Left forelimb (tissue), 1 donor: Measurements from ENCODE around the gene DGUOK.

ENCODE experiments used
- DNase-seq: peaks from one replicate; pipeline ENCODE4 v3.0.0-alpha.2; 2018; ENCODE audit warnings: low spot score

Gene DGUOK

DNA sequence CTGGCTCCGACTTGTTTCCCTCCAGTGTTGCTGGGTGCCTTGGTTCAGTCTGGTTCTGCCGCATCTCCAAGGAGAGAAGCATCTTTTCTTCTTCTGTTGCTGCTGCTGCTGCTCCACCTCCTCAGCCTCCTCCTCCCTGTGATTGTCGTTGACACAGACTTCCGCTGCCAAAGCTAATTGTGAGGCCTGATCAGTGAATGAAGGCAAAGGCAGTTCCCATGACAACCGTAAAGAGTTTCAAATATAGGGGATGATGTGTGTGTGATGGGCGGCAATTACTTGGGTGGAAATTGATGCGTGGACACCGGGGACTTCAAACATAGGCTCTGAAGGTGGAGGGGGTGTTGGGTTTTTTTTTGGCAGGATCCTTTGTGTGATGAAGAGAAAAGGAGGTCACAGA, 71.8 kb downstream of the DGUOK start:
- DNase-seq, result no peak

- DNase-seq, result no peak
These were observed 72.3 kb downstream of the DGUOK start for GRCh38 chr2:73998933-73999332.

DNA sequence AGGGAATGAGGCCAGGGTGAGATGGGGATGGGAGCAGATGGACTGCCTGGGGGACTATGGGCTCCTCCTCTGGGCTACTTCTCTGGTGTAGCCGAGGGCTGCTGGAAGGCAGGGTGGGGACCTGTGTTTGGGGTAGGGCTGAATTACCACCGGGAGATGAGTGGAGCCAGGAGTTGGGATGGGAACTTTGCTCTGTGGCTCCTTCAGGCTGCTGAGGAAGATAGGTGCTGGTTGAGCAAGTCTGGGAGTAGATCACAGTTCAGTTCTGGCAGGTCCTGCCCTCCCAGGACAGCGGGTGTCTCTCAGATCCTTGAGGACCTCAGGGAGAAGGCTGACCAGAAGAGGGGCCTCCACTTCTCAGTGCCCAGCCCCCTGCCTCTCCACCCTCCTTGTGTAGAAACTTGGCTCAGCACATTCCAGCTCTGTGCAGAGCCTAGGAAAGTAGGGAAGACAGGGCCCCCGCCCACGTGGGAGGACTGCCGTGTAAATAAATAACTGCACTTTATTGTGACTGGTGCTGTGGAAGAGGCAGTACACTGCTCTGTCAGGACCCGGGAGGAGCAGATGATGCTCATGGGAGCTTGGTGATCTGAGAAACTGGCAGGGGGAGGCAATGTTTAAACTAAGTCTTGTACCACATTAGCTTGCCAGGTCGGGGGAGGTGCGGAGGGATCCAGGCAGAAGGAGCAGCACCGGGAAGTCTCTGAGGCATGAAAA, 73.4 kb downstream of the DGUOK start:
- no peak for DNase-seq

- DNase-seq, result no peak
These were observed 74.0 kb downstream of the DGUOK start for GRCh38 chr2:74000666-74001065.

- DNase-seq, result no peak
These were observed 74.4 kb downstream of the DGUOK start for GRCh38 chr2:74001121-74001520.

DNA sequence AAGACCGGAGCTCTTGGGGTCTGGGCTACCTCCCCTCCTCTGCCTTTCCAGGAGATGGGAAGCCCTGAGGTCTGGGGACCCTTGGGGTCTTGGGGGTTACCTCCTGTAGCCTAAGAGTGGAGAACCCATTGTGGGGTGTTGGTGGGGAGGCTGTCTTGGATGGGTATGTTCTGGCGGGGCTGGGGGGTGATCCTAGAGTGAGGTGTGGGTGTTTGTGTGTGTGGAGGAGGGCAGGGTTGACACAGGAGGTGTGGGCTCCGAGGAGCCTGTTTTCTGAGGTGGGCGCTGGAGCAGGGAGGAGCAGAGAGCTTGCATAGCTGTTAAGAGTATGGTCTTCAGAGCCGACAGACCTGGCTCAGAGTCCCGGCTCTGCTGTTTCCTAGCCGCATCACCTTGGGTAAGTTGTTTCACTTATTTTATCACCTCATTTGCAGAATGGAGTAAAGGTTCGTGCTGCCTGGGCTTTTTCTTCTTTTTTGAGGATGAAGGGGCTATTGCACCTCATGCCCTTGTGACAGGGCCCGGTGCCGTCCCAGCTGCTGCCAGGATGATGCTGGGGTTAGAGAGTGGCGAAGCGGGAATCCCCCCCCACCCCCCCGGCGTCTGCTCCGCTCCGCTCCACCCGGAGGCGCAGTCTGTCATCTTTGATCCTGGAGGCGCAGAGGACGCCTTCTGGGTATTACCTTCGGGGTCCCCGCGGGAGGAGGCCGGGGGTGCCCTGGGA, 75.3 kb downstream of the DGUOK start:
- no peak for DNase-seq

- DNase-seq, result peak; percentile 91
These were observed 76.1 kb downstream of the DGUOK start for GRCh38 chr2:74002505-74003421.

- no peak for DNase-seq
These were observed 77.0 kb downstream of the DGUOK start for GRCh38 chr2:74003494-74004211.

DNA sequence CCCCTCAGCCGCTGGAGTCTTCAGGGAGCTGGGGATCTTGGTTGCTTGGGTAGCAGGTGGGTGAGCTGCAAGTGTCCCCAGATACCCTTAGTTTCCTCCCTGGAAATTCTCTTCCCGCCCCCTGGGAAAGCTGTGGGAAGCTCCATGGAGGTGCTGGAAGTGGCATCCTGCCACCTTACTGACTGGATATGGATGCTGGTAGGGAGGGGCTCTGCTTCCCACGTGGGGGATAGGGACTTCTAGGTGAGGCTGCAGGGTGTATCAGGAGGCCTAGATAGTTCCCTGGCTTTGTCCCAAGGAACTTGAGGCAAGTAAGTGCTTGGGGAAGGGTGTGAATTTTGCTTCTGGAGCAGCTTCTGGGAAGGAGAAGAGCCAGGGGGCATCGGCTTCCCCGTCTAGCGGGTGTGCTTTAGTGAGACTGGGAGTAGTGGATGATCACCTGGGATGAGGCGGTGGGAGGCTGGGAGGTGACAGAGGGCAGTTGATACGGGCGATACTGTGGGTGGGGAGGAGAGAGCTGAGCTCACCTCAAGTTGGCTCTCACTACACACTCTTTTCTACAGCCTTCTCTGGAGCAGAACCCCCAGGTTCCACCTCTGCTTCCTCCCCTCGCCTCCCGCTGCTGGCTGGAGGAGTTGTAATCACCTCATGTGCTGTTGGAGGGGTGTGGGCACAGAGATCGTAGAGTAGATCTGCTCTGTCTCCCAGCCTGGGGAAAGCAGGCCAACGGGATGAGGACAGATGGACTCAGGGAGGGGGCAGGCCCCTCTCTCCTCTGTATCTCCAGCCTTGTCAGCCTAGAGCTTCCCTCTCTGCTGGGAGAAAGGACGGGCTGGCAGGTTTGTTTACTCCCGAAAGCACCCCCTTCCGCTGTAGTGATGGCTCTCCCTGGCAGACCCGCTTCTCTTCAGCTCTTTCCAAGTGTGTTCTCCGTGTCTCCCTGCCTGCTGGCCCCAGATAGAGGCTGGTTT, 77.8 kb downstream of the DGUOK start:
- no peak for DNase-seq

GRCh38 chr2:74005786-74006185, 79.1 kb downstream of the DGUOK start:
- DNase-seq, result no peak

DNA sequence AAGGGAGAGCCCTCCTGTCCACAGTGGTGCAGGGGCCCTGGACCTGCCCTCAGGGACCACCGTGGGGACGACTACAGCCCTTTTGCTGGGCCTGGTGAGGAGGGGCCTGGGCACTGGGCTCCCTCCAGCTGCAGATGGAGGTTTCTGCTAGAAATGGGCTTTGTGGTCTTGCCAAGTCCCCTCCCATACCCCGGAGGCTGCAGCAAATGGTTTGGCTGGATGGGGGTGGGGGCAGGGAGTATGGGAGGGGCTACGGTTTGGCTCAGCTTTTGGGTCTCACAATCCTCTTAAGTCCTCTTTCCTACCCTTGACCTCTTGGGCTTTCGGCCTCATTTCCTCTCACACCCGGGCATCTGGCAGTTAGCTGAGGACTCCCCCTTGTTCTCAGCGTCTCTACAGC, 79.8 kb downstream of the DGUOK start:
- no peak for DNase-seq

DNA sequence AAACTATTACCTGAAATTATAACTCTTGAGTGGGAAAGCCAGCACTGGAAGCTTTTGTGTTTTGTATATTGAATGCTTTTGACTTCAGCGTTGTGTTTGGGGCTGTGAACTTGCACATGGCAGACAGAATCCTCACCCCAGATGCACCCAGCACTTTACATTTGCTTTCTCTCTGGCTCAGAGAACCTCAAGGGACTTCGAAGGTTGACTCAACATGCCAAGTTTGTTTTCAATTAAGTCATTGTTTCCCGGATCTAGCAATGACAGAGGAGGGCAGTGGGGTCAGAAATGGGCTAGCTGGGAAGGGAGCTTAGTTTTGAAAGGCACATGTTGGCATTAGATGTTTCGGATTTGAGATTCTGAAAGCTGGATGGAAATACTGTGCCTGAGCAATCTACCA, 80.4 kb downstream of the DGUOK start:
- no peak for DNase-seq

- no peak for DNase-seq
These were observed 81.0 kb downstream of the DGUOK start for GRCh38 chr2:74007711-74008110.
